Measurements from ENCODE around the gene PHF20. TPM values are rescaled to one million over a fixed set of nuclear protein-coding genes. Genes with fewer than 3 reads are reported as not detected.

PHF20 gene
- total and polyA plus RNA-seq, 2 of the 13 experiments (the other 11 are each of a cell fraction or from before 2014, with no cell fraction given) = 22.8 to 34.1 TPM

GRCh38 chr20:35750611-35751010 is 21.2 kb upstream of the PHF20 start:
- H3K4me3 ChIP-seq (replicated peaks in 1 of 3; ENCODE audit: insufficient read depth in 1 of 3, low read depth in 2 of 3, low read length in 3 of 3) = no peak overlapping the region
- peaks cover 0 to 21% of the 10 kb centered on the region in 2 experiments; a peak in 1 of 5 replicates for H3K27me3 ChIP-seq (ENCODE audit: control insufficient read depth in 1 of 2, insufficient read depth in 2 of 2, low read length in 2 of 2)
- H2AFZ ChIP-seq (ENCODE audit: low read length) = no peak overlapping the region
- no peak overlapping the region for H3K9ac ChIP-seq (ENCODE audit: insufficient read depth, low read depth, low read length)
- H3K27ac ChIP-seq (ENCODE audit: extremely low read length, insufficient read depth, low read length) = no peak overlapping the region
- ATAC-seq (no peak), DNase-seq (ENCODE audit: low spot score) (no peak), FAIRE-seq (no peak)
- no peaks in the 10 kb centered on the region for H3K79me2 ChIP-seq (ENCODE audit: insufficient read depth, low read length)
- no TSS peak for BruUV-seq (replicated peaks)
- H3K9me3 ChIP-seq (ENCODE audit: low read length) = no peaks in the 10 kb centered on the region
- ChIA-PET POLR2A (interaction anchor here (1.1 to 2.6 kb wide), 3 partner anchors 8 to 21 kb away, joined by 3 to 27 read pairs (median 4); partner anchors contain the start of genes PHF20 and RBM39), CTCF (ENCODE audit: low intra/inter-chr PET ratio, low total read pairs) (no interaction called here)
- intact Hi-C loops (cut with micrococcal nuclease; ENCODE audit: unreplicated experiment) (no loop called here), in situ Hi-C loops (cut with HindIII; ENCODE audit: extremely low pct_ligation_motif_present, low pct_unique_long_range_greater_than_20kb) (no loop called here)
- WGBS (ENCODE audit: low lambda C conversion rate) = 14% methylated on average over 2 of the region's 2 CpGs
- H4K20me1 ChIP-seq (ENCODE audit: insufficient read depth, low read length) = no peaks in the 10 kb centered on the region
- H3K4me2 ChIP-seq (ENCODE audit: low read depth, low read length) = no peak overlapping the region
- no peaks in the 10 kb centered on the region for H3K4me1 ChIP-seq (ENCODE audit: insufficient read depth, low read length)
- no peaks in the 10 kb centered on the region for H3K36me3 ChIP-seq (replicated peaks in 1 of 2; ENCODE audit: control insufficient read depth in 1 of 2, insufficient read depth in 2 of 2, low read length in 2 of 2)
- TF ChIP-seq, protein P1, sequence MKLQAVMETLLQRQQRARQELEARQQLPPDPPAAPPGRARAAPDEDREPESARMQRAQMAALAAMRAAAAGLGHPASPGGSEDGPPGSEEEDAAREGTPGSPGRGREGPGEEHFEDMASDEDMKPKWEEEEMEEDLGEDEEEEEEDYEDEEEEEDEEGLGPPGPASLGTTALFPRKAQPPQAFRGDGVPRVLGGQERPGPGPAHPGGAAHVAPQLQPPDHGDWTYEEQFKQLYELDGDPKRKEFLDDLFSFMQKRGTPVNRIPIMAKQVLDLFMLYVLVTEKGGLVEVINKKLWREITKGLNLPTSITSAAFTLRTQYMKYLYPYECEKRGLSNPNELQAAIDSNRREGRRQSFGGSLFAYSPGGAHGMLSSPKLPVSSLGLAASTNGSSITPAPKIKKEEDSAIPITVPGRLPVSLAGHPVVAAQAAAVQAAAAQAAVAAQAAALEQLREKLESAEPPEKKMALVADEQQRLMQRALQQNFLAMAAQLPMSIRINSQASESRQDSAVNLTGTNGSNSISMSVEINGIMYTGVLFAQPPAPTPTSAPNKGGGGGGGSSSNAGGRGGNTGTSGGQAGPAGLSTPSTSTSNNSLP (IDR thresholded peaks at IDR 0.05; ENCODE audit: low read depth, low read length) = 0 out of 2 replicates have a peak, but pooled peaks have one; percentile 5
- no peak for TF ChIP-seq ZNF264 (CRISPR knock-in tag; IDR thresholded peaks at IDR 0.05)
- no peak for TF ChIP-seq ZNF781 (CRISPR knock-in tag; IDR thresholded peaks at IDR 0.05; ENCODE audit: borderline replicate concordance, not compliant biosample characterization)
- no peak for TF ChIP-seq HDAC1 (CRISPR knock-in tag; IDR thresholded peaks at IDR 0.05)
- TF ChIP-seq BCL6 (CRISPR knock-in tag; IDR thresholded peaks at IDR 0.05) = no peak
- TF ChIP-seq TBX3 (IDR thresholded peaks at IDR 0.05; ENCODE audit: borderline replicate concordance) = no peak
- no peak for TF ChIP-seq HNF4G (IDR thresholded peaks at IDR 0.05; ENCODE audit: borderline replicate concordance, low read depth, low read length)
- no peak for TF ChIP-seq HNF4G (CRISPR knock-in tag; IDR thresholded peaks at IDR 0.05; ENCODE audit: borderline replicate concordance, low read depth)
- no peak for TF ChIP-seq ETV6 (CRISPR knock-in tag; conservative IDR thresholded peaks at IDR 0.05)
- peak; percentile 95 for TF ChIP-seq MAFK (conservative IDR thresholded peaks at IDR 0.05 in 1 of 2, IDR thresholded peaks at IDR 0.05 in 1 of 2; ENCODE audit: low read length in 2 of 2)
- TF ChIP-seq PCBP1 (IDR thresholded peaks at IDR 0.05; ENCODE audit: borderline replicate concordance, low read depth, low read length) = no peak
- TF ChIP-seq ZNF782 (CRISPR knock-in tag; IDR thresholded peaks at IDR 0.05; ENCODE audit: borderline replicate concordance) = no peak
- no peak for TF ChIP-seq ZNF503 (CRISPR knock-in tag; IDR thresholded peaks at IDR 0.05)
- TF ChIP-seq KAT7 (CRISPR knock-in tag; IDR thresholded peaks at IDR 0.05; ENCODE audit: borderline replicate concordance) = no peak
- no peak for TF ChIP-seq ZNF451 (CRISPR knock-in tag; IDR thresholded peaks at IDR 0.05)
- no peak for TF ChIP-seq ZNF460 (CRISPR knock-in tag; IDR thresholded peaks at IDR 0.05; ENCODE audit: borderline replicate concordance)
- no peak for TF ChIP-seq RERE (CRISPR knock-in tag; IDR thresholded peaks at IDR 0.05; ENCODE audit: low read depth)
